H9 (cell line): Measurements from ENCODE around the gene GPX2. TPM values are rescaled to one million over a fixed set of nuclear protein-coding genes. Genes with fewer than 3 reads are reported as not detected.

Experiments used
- DNase-seq: peaks from one replicate; pipeline ENCODE4 v3.0.0-alpha.2; 2017
- H2AFZ ChIP-seq: one replicate; pipeline ENCODE4 v1.6.1; 2013; ENCODE audit warnings: mild to moderate bottlenecking, low read length, control low read depth, moderate library complexity
- H2AK5ac ChIP-seq: 2 replicates; pipeline ENCODE4 v1.6.1; 2013; ENCODE audit warnings: low read length, control low read depth, mixed read lengths; ENCODE audit not compliant: insufficient read length
- H2BK120ac ChIP-seq: one replicate; pipeline ENCODE4 v1.6.1; 2013; ENCODE audit warnings: low read depth, mild to moderate bottlenecking, low read length, control low read depth, inconsistent platforms; ENCODE audit not compliant: poor library complexity, severe bottlenecking
- H2BK12ac ChIP-seq: 2 replicates; pipeline ENCODE4 v1.6.1; 2013; ENCODE audit warnings: low read length, control low read depth, mixed read lengths, low read depth; ENCODE audit not compliant: insufficient read length
- H2BK15ac ChIP-seq: 2 replicates; pipeline ENCODE4 v1.6.1; 2013; ENCODE audit warnings: low read depth, low read length, control low read depth
- H2BK20ac ChIP-seq: one replicate; pipeline ENCODE4 v1.6.1; 2013; ENCODE audit warnings: low read depth, mild to moderate bottlenecking, low read length, control low read depth, inconsistent platforms; ENCODE audit not compliant: poor library complexity, severe bottlenecking
- H2BK5ac ChIP-seq: 2 replicates; pipeline ENCODE4 v1.6.1; 2013; ENCODE audit warnings: low read length, control low read depth, mixed read lengths; ENCODE audit not compliant: insufficient read length
- H3K14ac ChIP-seq: 2 replicates; pipeline ENCODE4 v1.6.1; 2013; ENCODE audit warnings: low read length, control low read depth; ENCODE audit not compliant: insufficient read depth
- H3K18ac ChIP-seq: 2 replicates; pipeline ENCODE4 v1.6.1; 2013; ENCODE audit warnings: low read depth, mild to moderate bottlenecking, mixed read lengths, low read length, control low read depth; ENCODE audit not compliant: insufficient read length
- H3K23ac ChIP-seq: 2 replicates; pipeline ENCODE4 v1.6.1; 2013; ENCODE audit warnings: low read length, control low read depth, mixed read lengths, low read depth; ENCODE audit not compliant: insufficient read length
- H3K23me2 ChIP-seq: 2 replicates; pipeline ENCODE4 v1.6.1; 2013; ENCODE audit warnings: low read depth, mild to moderate bottlenecking, mixed read lengths, low read length, control low read depth; ENCODE audit not compliant: insufficient read length, poor library complexity, severe bottlenecking
- H3K27ac ChIP-seq: 2 replicates; pipeline ENCODE4 v1.5.1; 2013; ENCODE audit warnings: low read length, control low read depth, mixed read lengths, low read depth; ENCODE audit not compliant: insufficient read length
- H3K27me3 ChIP-seq: 2 replicates; pipeline ENCODE4 v1.6.1; 2013; ENCODE audit warnings: low read length, control low read depth, inconsistent platforms; ENCODE audit not compliant: insufficient read depth
- H3K4ac ChIP-seq: 2 replicates; pipeline ENCODE4 v1.6.1; 2013; ENCODE audit warnings: low read depth, mild to moderate bottlenecking, control low read depth, inconsistent platforms, low read length, moderate library complexity
- H3K4me1 ChIP-seq: 2 replicates; pipeline ENCODE4 v1.6.1; 2013; ENCODE audit warnings: low read length, control low read depth, inconsistent platforms; ENCODE audit not compliant: insufficient read depth
- H3K4me2 ChIP-seq: 2 replicates; pipeline ENCODE4 v1.6.1; 2013; ENCODE audit warnings: low read length, control low read depth, mixed read lengths; ENCODE audit not compliant: insufficient read length, insufficient read depth
- H3K56ac ChIP-seq: 2 replicates; pipeline ENCODE4 v1.6.1; 2013; ENCODE audit warnings: low read depth, mild to moderate bottlenecking, mixed read lengths, low read length, control low read depth; ENCODE audit not compliant: insufficient read length
- H3K79me1 ChIP-seq: 2 replicates; pipeline ENCODE4 v1.6.1; 2013; ENCODE audit warnings: low read depth, mild to moderate bottlenecking, moderate library complexity, low read length, control low read depth, inconsistent platforms; ENCODE audit not compliant: insufficient read depth, poor library complexity, severe bottlenecking
- H3K79me2 ChIP-seq: 2 replicates; pipeline ENCODE4 v1.6.1; 2013; ENCODE audit warnings: low read length, control low read depth, inconsistent platforms; ENCODE audit not compliant: insufficient read depth
- H3K9ac ChIP-seq: 2 replicates; pipeline ENCODE4 v1.6.1; 2013; ENCODE audit warnings: low read length, control low read depth, mixed read lengths; ENCODE audit not compliant: insufficient read length; ENCODE audit errors: extremely low read depth
- H3K9me3 ChIP-seq: one replicate; pipeline ENCODE4 v1.6.1; 2013; ENCODE audit warnings: low read depth, low read length, inconsistent platforms; ENCODE audit not compliant: control insufficient read depth
- H3T11ph ChIP-seq: one replicate; pipeline ENCODE4 v1.6.1; 2013; ENCODE audit warnings: mild to moderate bottlenecking, low read length, control low read depth, inconsistent platforms
- H4K20me1 ChIP-seq: one replicate; pipeline ENCODE4 v1.6.1; 2013; ENCODE audit not compliant: control insufficient read depth, insufficient read length, insufficient read depth
- H4K5ac ChIP-seq: 2 replicates; pipeline ENCODE4 v1.6.1; 2013; ENCODE audit warnings: low read depth, mild to moderate bottlenecking, mixed read lengths, low read length, control low read depth; ENCODE audit not compliant: insufficient read length
- H4K8ac ChIP-seq: replicated peaks from 2 replicates; pipeline ENCODE4 v1.6.1; 2013; ENCODE audit warnings: low read length, control low read depth, mixed read lengths, low read depth; ENCODE audit not compliant: insufficient read length
- H4K91ac ChIP-seq: 2 replicates; pipeline ENCODE4 v1.6.1; 2013; ENCODE audit warnings: low read depth, mild to moderate bottlenecking, moderate library complexity, mixed read lengths, low read length, control low read depth; ENCODE audit not compliant: insufficient read length
- H3K27ac Mint-ChIP-seq, 3 experiments: 2 replicates in 2 of 3; 3 replicates in 1 of 3; pipeline ENCODE4 v1.8.0; 2020 to 2021; ENCODE audit warnings: mixed read lengths in 3 of 3, mild to moderate bottlenecking in 1 of 3, moderate library complexity in 1 of 3
- H3K27me3 Mint-ChIP-seq: 2 replicates; pipeline ENCODE4 v1.8.0; 2021; ENCODE audit warnings: low read depth, mild to moderate bottlenecking, moderate library complexity, mixed read lengths
- H3K36me3 Mint-ChIP-seq, 3 experiments: 2 replicates in 2 of 3; 3 replicates in 1 of 3; pipeline ENCODE4 v1.8.0; 2020 to 2021; ENCODE audit warnings: low read depth in 3 of 3, mixed read lengths in 3 of 3; ENCODE audit not compliant: insufficient read depth in 1 of 3
- H3K4me1 Mint-ChIP-seq, 2 experiments: 2 replicates each; pipeline ENCODE4 v1.8.0; 2020; ENCODE audit warnings: mixed read lengths in 2 of 2
- H3K4me3 Mint-ChIP-seq, 2 experiments: 2 replicates in 1 of 2; 3 replicates in 1 of 2; pipeline ENCODE4 v1.8.0; 2020 to 2021; ENCODE audit warnings: mild to moderate bottlenecking in 2 of 2, mixed read lengths in 2 of 2, moderate library complexity in 1 of 2
- H3K9me3 Mint-ChIP-seq, 2 experiments: 2 replicates in 1 of 2; 3 replicates in 1 of 2; pipeline ENCODE4 v1.8.0; 2020; ENCODE audit warnings: mild to moderate bottlenecking in 2 of 2, mixed read lengths in 2 of 2, moderate library complexity in 1 of 2
- WGBS: extraction: QIAGEN DNeasy Blood & Tissue Kit; methylation state at CpG from one replicate; pipeline ENCODE4 v1.1.7; 2013; ENCODE audit warnings: missing lambda C conversion rate, low lambda C conversion rate, mixed read lengths; ENCODE audit not compliant: insufficient read length; ENCODE audit errors: extremely low coverage; 5-methylcytosine and 5-hydroxymethylcytosine counted together
- total RNA-seq: library from RNA; stranded (reverse); gene quantifications from 2 replicates; pipeline ENCODE4 v1.2.1, GENCODE V29; 2021
- TF ChIP-seq, protein P1 (sequence below): fragments of 200-600 bp; sonication (generic); conservative IDR thresholded peaks from 3 replicates; pipeline ENCODE4 v1.8.0; 2021; ENCODE audit warnings: antibody characterized with exemption, mild to moderate bottlenecking

Gene GPX2
- total RNA-seq, 1 experiment from 2014 or later: 0.79 TPM

DNA sequence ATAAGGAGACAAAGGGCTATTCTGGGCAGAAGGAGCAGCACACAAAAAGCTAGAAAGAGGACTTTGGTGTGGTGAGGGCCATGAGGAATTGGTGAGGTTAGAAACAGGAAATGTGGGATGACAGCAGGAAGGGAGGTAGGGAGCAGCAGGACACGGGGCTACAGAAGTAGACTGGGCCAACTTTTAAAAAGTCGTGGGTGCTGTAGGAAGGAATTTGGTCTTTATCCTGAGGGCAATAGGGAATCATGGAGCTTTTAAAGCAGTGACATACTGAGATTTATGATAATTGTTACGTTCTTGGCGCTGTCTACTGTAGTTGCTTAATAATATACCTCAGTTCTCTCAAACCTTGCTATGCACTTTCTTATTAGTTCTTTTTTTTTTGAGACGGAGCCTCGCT is 36.5 kb downstream of the GPX2 start:
- no peaks in the 10 kb centered on the region for H3K27me3 ChIP-seq
- no peak for DNase-seq
- no peak overlapping the region for H2BK5ac ChIP-seq
- no peaks in the 10 kb centered on the region for H3K79me2 ChIP-seq
- no peak overlapping the region for H4K5ac ChIP-seq
- no peaks in the 10 kb centered on the region for H3K4me1 ChIP-seq
- H2AK5ac ChIP-seq: no peak overlapping the region
- no peak overlapping the region for H3K27ac ChIP-seq
- Mint-ChIP-seq H3K27me3 (peaks cover 1% of the 10 kb centered on the region; the same call in 1 of the 2 replicates), H3K27ac (no peak overlapping the region), H3K4me3 (no peak overlapping the region), H3K9me3 (no peaks in the 10 kb centered on the region; a peak in 1 of 5 replicates), H3K4me1 (no peaks in the 10 kb centered on the region), H3K36me3 (no peaks in the 10 kb centered on the region)
- TF ChIP-seq, protein P1, sequence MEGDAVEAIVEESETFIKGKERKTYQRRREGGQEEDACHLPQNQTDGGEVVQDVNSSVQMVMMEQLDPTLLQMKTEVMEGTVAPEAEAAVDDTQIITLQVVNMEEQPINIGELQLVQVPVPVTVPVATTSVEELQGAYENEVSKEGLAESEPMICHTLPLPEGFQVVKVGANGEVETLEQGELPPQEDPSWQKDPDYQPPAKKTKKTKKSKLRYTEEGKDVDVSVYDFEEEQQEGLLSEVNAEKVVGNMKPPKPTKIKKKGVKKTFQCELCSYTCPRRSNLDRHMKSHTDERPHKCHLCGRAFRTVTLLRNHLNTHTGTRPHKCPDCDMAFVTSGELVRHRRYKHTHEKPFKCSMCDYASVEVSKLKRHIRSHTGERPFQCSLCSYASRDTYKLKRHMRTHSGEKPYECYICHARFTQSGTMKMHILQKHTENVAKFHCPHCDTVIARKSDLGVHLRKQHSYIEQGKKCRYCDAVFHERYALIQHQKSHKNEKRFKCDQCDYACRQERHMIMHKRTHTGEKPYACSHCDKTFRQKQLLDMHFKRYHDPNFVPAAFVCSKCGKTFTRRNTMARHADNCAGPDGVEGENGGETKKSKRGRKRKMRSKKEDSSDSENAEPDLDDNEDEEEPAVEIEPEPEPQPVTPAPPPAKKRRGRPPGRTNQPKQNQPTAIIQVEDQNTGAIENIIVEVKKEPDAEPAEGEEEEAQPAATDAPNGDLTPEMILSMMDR: no peak
- H4K20me1 ChIP-seq: no peaks in the 10 kb centered on the region
- no peak overlapping the region for H2BK15ac ChIP-seq
- H3K23ac ChIP-seq: no peak overlapping the region
- H3K9me3 ChIP-seq: no peaks in the 10 kb centered on the region
- H2BK20ac ChIP-seq: no peak overlapping the region
- no peak overlapping the region for H3K14ac ChIP-seq
- H3K56ac ChIP-seq: no peak overlapping the region
- H3K4me2 ChIP-seq: no peak overlapping the region
- WGBS: no CpG with 5 or more reads among the region's 6 CpGs
- H2BK12ac ChIP-seq: no peak overlapping the region
- no peak overlapping the region for H3K18ac ChIP-seq
- no peak overlapping the region for H3K4ac ChIP-seq
- H3K9ac ChIP-seq: no peak overlapping the region
- no peak overlapping the region for H2BK120ac ChIP-seq
- H3K23me2 ChIP-seq: no peaks in the 10 kb centered on the region
- no peak overlapping the region for H4K91ac ChIP-seq
- no peaks in the 10 kb centered on the region for H3K79me1 ChIP-seq
- H2AFZ ChIP-seq: no peak overlapping the region
- no peak overlapping the region for H3T11ph ChIP-seq
- no peak overlapping the region for H4K8ac ChIP-seq
